SK-N-DZ (cell line): ENCODE data around the gene PHC2.

Source experiments
- small RNA-seq, 2 experiments: library from RNA; depleted of rRNA; stranded (forward); fragments of <200 nt; gene quantifications; one replicate each; pipeline ENCODE3, GENCODE V24; 2014

Gene PHC2

Small RNA genes within 50 kb of the gene (small RNA-seq; reads per million reads assigned to genes)
- gene RN7SKP16: 0.03 to 0.49 reads per million in 2 experiments
